ENCODE data around the gene MELK.

Gene MELK

GRCh38 chr9:36716496-36716895 is 143.8 kb downstream of the MELK start:
- H3K4me3 ChIP-seq (replicated peaks in 1 of 2; ENCODE audit: low read depth in 2 of 2, low read length in 2 of 2) = no peak overlapping the region
- no peak for DNase-seq (ENCODE audit: low read depth in 2 of 2)
- TF ChIP-seq CTCF (IDR thresholded peaks at IDR 0.05; ENCODE audit: low read depth, low read length) = no peak

GRCh38 chr9:36717276-36717675 is 144.6 kb downstream of the MELK start:
- peak in 1 of 2 donors; percentile 8 for DNase-seq (ENCODE audit: low read depth in 2 of 2)
- no peak for TF ChIP-seq CTCF (IDR thresholded peaks at IDR 0.05; ENCODE audit: low read depth, low read length)
- no peak overlapping the region for H3K4me3 ChIP-seq (replicated peaks in 1 of 2; ENCODE audit: low read depth in 2 of 2, low read length in 2 of 2)

- H3K4me3 ChIP-seq (replicated peaks in 1 of 2; ENCODE audit: low read depth in 2 of 2, low read length in 2 of 2) = no peak overlapping the region
- no peak for TF ChIP-seq CTCF (IDR thresholded peaks at IDR 0.05; ENCODE audit: low read depth, low read length)
- DNase-seq (ENCODE audit: low read depth in 2 of 2) = no peak
Measured at GRCh38 chr9:36718612-36719011, 145.9 kb downstream of the MELK start.

DNA sequence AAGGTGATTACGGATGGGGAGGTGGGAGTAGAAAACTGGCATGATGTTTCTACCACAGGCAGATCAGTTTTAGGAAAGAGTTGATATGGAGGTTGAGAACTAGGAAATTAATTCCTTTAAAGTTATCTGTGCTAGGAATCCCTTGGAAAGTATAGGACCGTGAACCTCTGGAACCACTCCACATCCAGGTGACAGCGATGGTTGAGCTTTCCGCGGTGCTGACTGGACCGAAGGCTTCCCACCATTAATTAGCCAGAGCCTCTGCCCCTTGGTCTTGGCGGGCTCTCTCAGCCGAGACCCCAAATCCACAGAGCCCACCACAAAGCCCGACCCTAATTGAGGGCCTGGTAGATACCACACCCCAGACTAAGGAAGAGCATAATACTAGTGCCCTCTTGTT is 147.3 kb downstream of the MELK start:
- no peak for TF ChIP-seq CTCF (IDR thresholded peaks at IDR 0.05; ENCODE audit: low read depth, low read length)
- DNase-seq (ENCODE audit: low read depth in 2 of 2) = no peak
- H3K4me3 ChIP-seq (replicated peaks in 1 of 2; ENCODE audit: low read depth in 2 of 2, low read length in 2 of 2) = no peak overlapping the region

DNA sequence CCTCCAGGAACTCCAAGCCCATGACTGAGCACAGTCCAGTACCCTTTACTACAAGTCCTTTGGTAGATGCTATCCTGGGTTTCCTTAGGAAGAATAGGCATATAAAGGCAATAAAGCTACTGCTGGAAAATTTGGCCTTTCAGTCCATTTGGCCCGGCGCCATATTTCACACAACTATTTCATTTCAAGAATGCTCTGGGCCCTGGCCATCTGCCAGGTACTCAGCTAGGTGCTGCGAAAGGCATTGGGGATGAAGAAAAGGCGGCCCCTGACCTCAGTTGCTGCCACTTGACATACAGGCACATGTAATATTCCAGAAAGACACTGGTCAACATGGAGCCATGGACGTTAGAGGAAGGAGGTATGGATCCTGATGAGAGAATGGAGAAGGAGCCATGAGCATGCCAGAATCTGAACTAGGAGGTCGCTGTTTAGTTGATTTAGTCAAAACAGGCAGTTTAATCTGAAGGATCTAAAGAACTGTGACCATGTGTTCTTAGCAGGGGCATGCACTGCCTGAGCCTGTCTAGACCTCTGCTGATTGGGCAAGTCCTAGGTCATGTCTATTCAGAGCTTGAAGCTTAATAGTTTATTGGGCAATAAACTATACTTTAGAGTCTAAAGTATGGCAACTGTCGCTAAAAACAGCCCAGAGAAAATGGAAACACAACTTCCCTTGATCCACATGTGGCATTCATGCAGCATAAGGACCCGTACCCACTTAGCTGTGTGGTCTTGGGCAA is 149.3 kb downstream of the MELK start:
- DNase-seq (ENCODE audit: low read depth in 2 of 2) = peak; percentile 11 to 38
- TF ChIP-seq CTCF (IDR thresholded peaks at IDR 0.05; ENCODE audit: low read depth, low read length) = no peak

GRCh38 chr9:36725777-36726356 is 153.2 kb downstream of the MELK start:
- no peak for DNase-seq (ENCODE audit: low read depth in 2 of 2)
- no peak overlapping the region for H3K4me3 ChIP-seq (replicated peaks in 1 of 2; ENCODE audit: low read depth in 2 of 2, low read length in 2 of 2)
- TF ChIP-seq CTCF (IDR thresholded peaks at IDR 0.05; ENCODE audit: low read depth, low read length) = no peak

More for the DNA sequence above, 149.3 kb downstream of the MELK start:
- no peak overlapping the region for H3K4me3 ChIP-seq (replicated peaks in 1 of 2; ENCODE audit: low read depth in 2 of 2, low read length in 2 of 2)
